Measurements from ENCODE around the gene GRIP1.
"Not testable (repeated sequence)": the region's sequence is repeated elsewhere in the genome, so short reads cannot be mapped to it uniquely, and the experiment has no call there.

Gene GRIP1

GRCh38 chr12:66304296-66304900 lies 374.5 kb downstream of the GRIP1 start:
- DNase-seq = no peak

GRCh38 chr12:66303316-66303804 lies 375.5 kb downstream of the GRIP1 start:
- DNase-seq = not testable (repeated sequence)

GRCh38 chr12:66302827-66303169 lies 376.1 kb downstream of the GRIP1 start:
- no peak for DNase-seq

GRCh38 chr12:66301944-66302826 lies 376.7 kb downstream of the GRIP1 start, which contains the start of gene HELB:
HELB (plus strand) TSS chr12:66302493; CDS start chr12:66302604, 111 bp downstream.
- peak; percentile 94 to 98 for DNase-seq

- no peak for DNase-seq
Observed at GRCh38 chr12:66297923-66298322, 381.0 kb downstream of the GRIP1 start.

Measured in NCI-H526 (cell line).